CD14-positive monocyte (primary cell): ENCODE measurements around the gene ZNF891. TPM values are rescaled to one million over a fixed set of nuclear protein-coding genes. Genes with fewer than 3 reads are reported as not detected.

Experiments
- DNase-seq, 3 donors: peaks; one replicate each; pipeline ENCODE4 v3.0.0-alpha.2; 2011 to 2022
- H2AFZ ChIP-seq: 2 replicates; pipeline ENCODE4 v1.6.0; 2012; ENCODE audit warnings: mild to moderate bottlenecking, low read depth, low read length, inconsistent platforms; ENCODE audit not compliant: insufficient read depth, poor library complexity, severe bottlenecking
- H3K27ac ChIP-seq, 2 donors: 1 replicate in 1 of 2; 2 replicates in 1 of 2; pipeline ENCODE4 v1.5.1; 2012 to 2013; ENCODE audit warnings: low read length in 2 of 2, control low read depth in 1 of 2, inconsistent platforms in 1 of 2, low read depth in 1 of 2, mild to moderate bottlenecking in 1 of 2
- H3K27me3 ChIP-seq, 2 donors: one replicate each; pipeline versions ENCODE4 v1.6.0 to v1.6.1; 2011 to 2013; ENCODE audit warnings: low read length in 2 of 2; ENCODE audit not compliant: control insufficient read depth in 2 of 2, insufficient read depth in 2 of 2
- H3K36me3 ChIP-seq, 2 donors: replicated peaks in 1 of 2; 1 replicate in 1 of 2; 2 replicates in 1 of 2; pipeline versions ENCODE4 v1.5.1 to v1.6.1; 2012 to 2013; ENCODE audit warnings: low read length in 2 of 2, control low read depth in 1 of 2, inconsistent platforms in 1 of 2, mild to moderate bottlenecking in 1 of 2; ENCODE audit not compliant: insufficient read depth in 2 of 2, control insufficient read depth in 1 of 2
- H3K4me1 ChIP-seq, 2 donors: 1 replicate in 1 of 2; 2 replicates in 1 of 2; pipeline versions ENCODE4 v1.5.1 to v1.6.1; 2012 to 2013; ENCODE audit warnings: low read length in 2 of 2, control low read depth in 1 of 2, inconsistent platforms in 1 of 2, mild to moderate bottlenecking in 1 of 2, moderate library complexity in 1 of 2; ENCODE audit not compliant: insufficient read depth in 2 of 2, control insufficient read depth in 1 of 2
- H3K4me2 ChIP-seq: replicated peaks from 2 replicates; pipeline ENCODE3; 2012; ENCODE audit warnings: low read length, moderate library complexity, mild to moderate bottlenecking; ENCODE audit not compliant: poor library complexity, severe bottlenecking; ENCODE audit errors: extremely low read depth
- H3K4me3 ChIP-seq, 3 experiments: fragments of 200-600 bp in 1 of 3; sonication (generic) in 1 of 3; replicated peaks in 1 of 3; 1 replicate in 2 of 3; 2 replicates in 1 of 3; pipeline ENCODE4 v1.5.1; 2011 to 2013; ENCODE audit warnings: low read length in 3 of 3, mild to moderate bottlenecking in 3 of 3, control low read depth in 2 of 3, low read depth in 2 of 3, inconsistent platforms in 1 of 3, moderate library complexity in 1 of 3
- H3K79me2 ChIP-seq: 2 replicates; pipeline ENCODE4 v1.6.0; 2012; ENCODE audit warnings: mild to moderate bottlenecking, control low read depth, inconsistent platforms, low read length, moderate library complexity; ENCODE audit not compliant: insufficient read depth
- H3K9ac ChIP-seq: 2 replicates; pipeline ENCODE4 v1.6.0; 2017; ENCODE audit warnings: low read length, mild to moderate bottlenecking; ENCODE audit not compliant: insufficient read depth, poor library complexity, severe bottlenecking
- H3K9me3 ChIP-seq, 2 donors: replicated peaks in 1 of 2; 1 replicate in 1 of 2; 2 replicates in 1 of 2; pipeline versions ENCODE4 v1.5.1 to v1.6.1; 2012 to 2013; ENCODE audit warnings: low read length in 2 of 2, control low read depth in 1 of 2; ENCODE audit not compliant: control insufficient read depth in 1 of 2, insufficient read depth in 1 of 2
- H4K20me1 ChIP-seq: 2 replicates; pipeline ENCODE4 v1.6.0; 2012; ENCODE audit warnings: mild to moderate bottlenecking, low read length, control low read depth, moderate library complexity; ENCODE audit not compliant: insufficient read depth
- H3K27ac Mint-ChIP-seq, 7 donors: one replicate each; pipeline ENCODE4 v1.8.0; 2020; ENCODE audit warnings: mild to moderate bottlenecking in 7 of 7, mixed read lengths in 7 of 7, moderate library complexity in 6 of 7, inconsistent platforms in 2 of 7
- H3K27me3 Mint-ChIP-seq, 3 donors: one replicate each; pipeline ENCODE4 v1.8.0; 2021 to 2022; ENCODE audit warnings: low read depth in 3 of 3, mild to moderate bottlenecking in 3 of 3, mixed read lengths in 3 of 3, moderate library complexity in 3 of 3, inconsistent platforms in 1 of 3
- H3K36me3 Mint-ChIP-seq, 2 donors: one replicate each; pipeline ENCODE4 v1.8.0; 2020; ENCODE audit warnings: mixed read lengths in 2 of 2, inconsistent platforms in 1 of 2, mild to moderate bottlenecking in 1 of 2
- H3K4me1 Mint-ChIP-seq: one replicate; pipeline ENCODE4 v1.8.0; 2020; ENCODE audit warnings: mild to moderate bottlenecking, mixed read lengths
- H3K4me3 Mint-ChIP-seq, 2 donors: one replicate each; pipeline ENCODE4 v1.8.0; 2020; ENCODE audit warnings: mild to moderate bottlenecking in 2 of 2, mixed read lengths in 2 of 2, moderate library complexity in 1 of 2
- H3K9me3 Mint-ChIP-seq, 7 donors: one replicate each; pipeline ENCODE4 v1.8.0; 2020 to 2022; ENCODE audit warnings: mixed read lengths in 7 of 7, mild to moderate bottlenecking in 6 of 7, moderate library complexity in 6 of 7, inconsistent platforms in 2 of 7
- WGBS: methylation state at CpG from one replicate; pipeline ENCODE4 v1.1.5; 2013; ENCODE audit warnings: missing lambda C conversion rate; ENCODE audit not compliant: insufficient coverage; 5-methylcytosine and 5-hydroxymethylcytosine counted together
- intact Hi-C, 2 donors: fragments of 100-400 bp; cut with micrococcal nuclease; formaldehyde crosslinking; loops; one replicate each; pipeline versions ENCODE4 v1.15.0 to v1.15.1; 2023
- polyA plus RNA-seq, 3 donors: library from polyadenylated mRNA; depleted of rRNA in 1 of 3; unstranded in 2 of 3; stranded (reverse) in 1 of 3; fragments of 300-500 nt in 2 of 3; fragments of >200 nt in 1 of 3; fragmentation: Illumina TruSeq in 2 of 3; gene quantifications; 1 replicate in 2 of 3; 2 replicates in 1 of 3; pipeline ENCODE4 v1.2.3, GENCODE V29; 2012 to 2021
- TF ChIP-seq, protein P1 (sequence below): fragments of 200-600 bp; IDR thresholded peaks from one replicate; pipeline ENCODE4 v1.8.0; 2022; ENCODE audit warnings: antibody characterized with exemption, mild to moderate bottlenecking

Gene ZNF891
- polyA plus RNA-seq, 3 donors: 0.08 to 0.45 (median 0.18) TPM

DNA sequence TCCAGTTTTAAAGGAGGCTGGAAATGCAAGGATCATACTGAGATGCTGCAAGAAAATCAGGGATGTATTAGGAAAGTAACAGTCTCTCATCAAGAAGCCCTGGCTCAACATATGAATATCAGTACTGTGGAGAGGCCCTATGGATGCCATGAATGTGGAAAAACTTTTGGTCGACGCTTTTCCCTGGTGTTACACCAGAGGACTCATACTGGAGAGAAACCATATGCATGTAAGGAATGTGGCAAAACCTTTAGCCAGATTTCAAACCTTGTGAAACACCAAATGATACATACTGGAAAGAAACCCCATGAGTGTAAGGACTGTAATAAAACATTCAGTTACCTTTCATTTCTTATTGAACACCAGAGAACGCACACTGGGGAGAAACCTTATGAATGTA is 24.5 kb downstream of the ZNF891 start:
- Histone ChIP-seq H3K4me3 (peak overlapping the region in 1 of 3 experiments; percentile 53), H2AFZ (no peak overlapping the region), H3K27me3 (no peaks in the 10 kb centered on the region), H3K4me1 (no peaks in the 10 kb centered on the region), H3K79me2 (no peaks in the 10 kb centered on the region), H3K36me3 (peaks cover 27 to 76% of the 10 kb centered on the region in 2 donors), H3K9me3 (peaks cover 52 to 100% of the 10 kb centered on the region in 2 donors), H3K9ac (no peak overlapping the region), H4K20me1 (no peaks in the 10 kb centered on the region), H3K4me2 (no peak overlapping the region), H3K27ac (no peak overlapping the region)
- intact Hi-C loops: no loop called here
- Mint-ChIP-seq H3K36me3 (peaks cover 41 to 49% of the 10 kb centered on the region in 2 donors), H3K4me3 (no peak overlapping the region), H3K27ac (no peak overlapping the region), H3K9me3 (peaks cover 47 to 97% (median 89%) of the 10 kb centered on the region in 7 donors), H3K27me3 (peaks cover 0 to 2% (median under 1%) of the 10 kb centered on the region in 3 donors), H3K4me1 (no peaks in the 10 kb centered on the region)
- DNase-seq: no peak
- no CpG with 5 or more reads among the region's 3 CpGs for WGBS
- TF ChIP-seq, protein P1, sequence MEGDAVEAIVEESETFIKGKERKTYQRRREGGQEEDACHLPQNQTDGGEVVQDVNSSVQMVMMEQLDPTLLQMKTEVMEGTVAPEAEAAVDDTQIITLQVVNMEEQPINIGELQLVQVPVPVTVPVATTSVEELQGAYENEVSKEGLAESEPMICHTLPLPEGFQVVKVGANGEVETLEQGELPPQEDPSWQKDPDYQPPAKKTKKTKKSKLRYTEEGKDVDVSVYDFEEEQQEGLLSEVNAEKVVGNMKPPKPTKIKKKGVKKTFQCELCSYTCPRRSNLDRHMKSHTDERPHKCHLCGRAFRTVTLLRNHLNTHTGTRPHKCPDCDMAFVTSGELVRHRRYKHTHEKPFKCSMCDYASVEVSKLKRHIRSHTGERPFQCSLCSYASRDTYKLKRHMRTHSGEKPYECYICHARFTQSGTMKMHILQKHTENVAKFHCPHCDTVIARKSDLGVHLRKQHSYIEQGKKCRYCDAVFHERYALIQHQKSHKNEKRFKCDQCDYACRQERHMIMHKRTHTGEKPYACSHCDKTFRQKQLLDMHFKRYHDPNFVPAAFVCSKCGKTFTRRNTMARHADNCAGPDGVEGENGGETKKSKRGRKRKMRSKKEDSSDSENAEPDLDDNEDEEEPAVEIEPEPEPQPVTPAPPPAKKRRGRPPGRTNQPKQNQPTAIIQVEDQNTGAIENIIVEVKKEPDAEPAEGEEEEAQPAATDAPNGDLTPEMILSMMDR: no peak

DNA sequence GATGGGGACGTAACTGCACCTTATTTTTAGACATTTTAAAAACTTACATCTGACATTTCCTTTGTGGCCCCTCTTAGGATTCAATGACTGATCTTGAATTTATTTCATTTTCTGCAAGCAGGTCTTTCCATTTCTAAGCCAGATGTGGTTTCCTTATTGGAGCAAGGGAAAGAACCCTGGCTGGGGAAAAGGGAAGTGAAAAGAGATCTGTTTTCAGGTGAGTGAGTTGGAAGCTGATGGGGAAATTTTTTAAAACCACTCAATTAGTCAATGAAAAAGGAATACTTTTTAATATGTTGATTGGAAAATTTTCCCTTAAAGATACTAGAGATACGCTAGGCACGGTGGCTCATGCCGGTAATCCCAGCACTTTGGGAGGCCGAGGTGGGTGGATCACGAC is 46.7 kb downstream of the ZNF891 start:
- Histone ChIP-seq H3K27me3 (no peaks in the 10 kb centered on the region), H4K20me1 (no peaks in the 10 kb centered on the region), H3K9ac (no peak overlapping the region), H2AFZ (no peak overlapping the region), H3K4me1 (peaks cover 11 to 12% of the 10 kb centered on the region in 2 donors), H3K27ac (no peak overlapping the region), H3K4me3 (peak overlapping the region in 1 of 3 experiments; percentile 86), H3K36me3 (peaks cover 40 to 69% of the 10 kb centered on the region in 2 donors), H3K79me2 (peaks cover 13% of the 10 kb centered on the region), H3K4me2 (no peak overlapping the region), H3K9me3 (peaks cover 44 to 87% of the 10 kb centered on the region in 2 donors)
- Mint-ChIP-seq H3K36me3 (peaks cover 58 to 75% of the 10 kb centered on the region in 2 donors), H3K9me3 (peaks cover 46 to 72% (median 66%) of the 10 kb centered on the region in 7 donors), H3K4me1 (peaks cover 5% of the 10 kb centered on the region), H3K27me3 (peaks cover 0 to 4% (median 0%) of the 10 kb centered on the region in 3 donors), H3K27ac (no peak overlapping the region), H3K4me3 (no peak overlapping the region)
- TF ChIP-seq, protein P1: no peak
- 95% methylated on average over 5 of the region's 6 CpGs for WGBS
- intact Hi-C loops: loop anchor here in 1 of 2 donors (5.0 kb wide), 2 partner anchors 176 to 196 kb away; partner anchors contain the start of gene CHFR
- no peak for DNase-seq
